Ascending aorta (tissue), 2 donors: ENCODE results near the gene FAM228B. TPM values are rescaled to one million over a fixed set of nuclear protein-coding genes. Genes with fewer than 3 reads are reported as not detected.

Experiments used
- DNase-seq, 2 donors: peaks; one replicate each; pipeline ENCODE4 v3.0.0-alpha.2; 2019; ENCODE audit warnings: low spot score in 2 of 2
- H3K27ac ChIP-seq, 2 donors: fragments of 200-600 bp; sonication (generic); one replicate each; pipeline ENCODE4 v1.5.1; 2016 to 2017; ENCODE audit warnings: mild to moderate bottlenecking in 1 of 2
- H3K27me3 ChIP-seq: fragments of 200-600 bp; sonication (generic); one replicate; pipeline ENCODE4 v1.5.1; 2017
- H3K36me3 ChIP-seq, 2 donors: fragments of 200-600 bp; sonication (generic); one replicate each; pipeline ENCODE4 v1.5.1; 2016
- H3K4me1 ChIP-seq, 2 donors: fragments of 200-600 bp; sonication (generic); one replicate each; pipeline ENCODE4 v1.5.1; 2016 to 2017; ENCODE audit warnings: mild to moderate bottlenecking in 1 of 2
- H3K4me3 ChIP-seq, 2 donors: fragments of 200-600 bp; sonication (generic); one replicate each; pipeline ENCODE4 v1.5.1; 2016 to 2017; ENCODE audit warnings: mild to moderate bottlenecking in 1 of 2
- H3K9me3 ChIP-seq, 2 donors: fragments of 200-600 bp; sonication (generic); one replicate each; pipeline ENCODE4 v1.5.1; 2016
- CTCF ChIP-seq, 3 experiments: fragments of 200-600 bp in 2 of 3; fragments of 450-650 bp in 1 of 3; sonication (generic) in 2 of 3; IDR thresholded peaks; one replicate each; pipeline ENCODE4 v1.5.1; 2016 to 2019; ENCODE audit warnings: antibody characterized with exemption in 3 of 3, mild to moderate bottlenecking in 1 of 3, moderate library complexity in 1 of 3
- intact Hi-C: fragments of 100-400 bp; cut with DNase I; formaldehyde crosslinking; loops from one replicate; pipeline ENCODE4 v1.15.1; 2023
- total RNA-seq: library from RNA; depleted of rRNA; stranded (reverse); fragments of >200 nt; gene quantifications from one replicate; pipeline ENCODE4 v1.1.0, GENCODE V29; 2016

Gene FAM228B
- total RNA-seq, 1 donor from 2014 or later = 144 TPM

- no peaks in the 10 kb centered on the region for H3K4me1 ChIP-seq
- no peak overlapping the region for H3K4me3 ChIP-seq
- H3K36me3 ChIP-seq = no peaks in the 10 kb centered on the region
- no peaks in the 10 kb centered on the region for H3K27me3 ChIP-seq
- H3K9me3 ChIP-seq = no peaks in the 10 kb centered on the region
- intact Hi-C loops = no loop called here
- no peak for TF ChIP-seq CTCF (IDR thresholded peaks at IDR 0.05)
- no peak for DNase-seq
- no peak overlapping the region for H3K27ac ChIP-seq
These were observed 58.6 kb downstream of the FAM228B start for GRCh38 chr2:24181849-24182248.

GRCh38 chr2:24182507-24182906 is 59.2 kb downstream of the FAM228B start:
- Histone ChIP-seq H3K36me3 (no peaks in the 10 kb centered on the region), H3K4me3 (no peak overlapping the region), H3K27me3 (no peaks in the 10 kb centered on the region), H3K9me3 (no peaks in the 10 kb centered on the region), H3K4me1 (no peaks in the 10 kb centered on the region), H3K27ac (no peak overlapping the region)
- intact Hi-C loops = no loop called here
- no peak for DNase-seq
- no peak for TF ChIP-seq CTCF (IDR thresholded peaks at IDR 0.05)

GRCh38 chr2:24183366-24184069 is 60.2 kb downstream of the FAM228B start:
- Histone ChIP-seq H3K4me3 (no peak overlapping the region), H3K27me3 (no peaks in the 10 kb centered on the region), H3K9me3 (no peaks in the 10 kb centered on the region), H3K27ac (no peak overlapping the region), H3K36me3 (no peaks in the 10 kb centered on the region), H3K4me1 (no peaks in the 10 kb centered on the region)
- intact Hi-C loops = no loop called here
- DNase-seq = no peak
- TF ChIP-seq CTCF (IDR thresholded peaks at IDR 0.05) = no peak

GRCh38 chr2:24189551-24189950 is 66.3 kb downstream of the FAM228B start:
- Histone ChIP-seq H3K4me1 (no peaks in the 10 kb centered on the region), H3K27me3 (no peaks in the 10 kb centered on the region), H3K9me3 (no peaks in the 10 kb centered on the region), H3K27ac (no peak overlapping the region), H3K36me3 (no peaks in the 10 kb centered on the region), H3K4me3 (no peak overlapping the region)
- no peak for TF ChIP-seq CTCF (IDR thresholded peaks at IDR 0.05)
- DNase-seq = no peak
- intact Hi-C loops = no loop called here

GRCh38 chr2:24190503-24190902 is 67.2 kb downstream of the FAM228B start:
- Histone ChIP-seq H3K36me3 (no peaks in the 10 kb centered on the region), H3K4me3 (no peak overlapping the region), H3K4me1 (no peaks in the 10 kb centered on the region), H3K9me3 (no peaks in the 10 kb centered on the region), H3K27ac (no peak overlapping the region), H3K27me3 (no peaks in the 10 kb centered on the region)
- DNase-seq = no peak
- intact Hi-C loops = no loop called here
- no peak for TF ChIP-seq CTCF (IDR thresholded peaks at IDR 0.05)

- Histone ChIP-seq H3K4me1 (no peaks in the 10 kb centered on the region), H3K27me3 (no peaks in the 10 kb centered on the region), H3K27ac (no peak overlapping the region), H3K36me3 (no peaks in the 10 kb centered on the region), H3K4me3 (no peak overlapping the region), H3K9me3 (no peaks in the 10 kb centered on the region)
- no peak for DNase-seq
- intact Hi-C loops = no loop called here
- no peak for TF ChIP-seq CTCF (IDR thresholded peaks at IDR 0.05)
These were observed 67.9 kb downstream of the FAM228B start for GRCh38 chr2:24191156-24191555.
